Measurements from ENCODE around the gene CD99. TPM values are rescaled to one million over a fixed set of nuclear protein-coding genes. Genes with fewer than 3 reads are reported as not detected.

CD99 gene
- total RNA-seq, 4 donors from 2014 or later = 285 to 421 (median 292) TPM

GRCh38 chrX:2700405-2701320 is 9.6 kb downstream of the CD99 start:
- H3K27ac ChIP-seq = peak overlapping the region in 2 of 4 donors; percentile 39 to 67
- no peak for ATAC-seq
- TF ChIP-seq POLR2AphosphoS5 (IDR thresholded peaks at IDR 0.05) (no peak), EP300 (IDR thresholded peaks at IDR 0.05) (no peak), POLR2A (IDR thresholded peaks at IDR 0.05) (no peak), CTCF (IDR thresholded peaks at IDR 0.05) (no peak)
- no peaks in the 10 kb centered on the region for H3K9me3 ChIP-seq
- H3K4me1 ChIP-seq = peaks cover 11 to 100% (median 36%) of the 10 kb centered on the region in 3 donors
- H3K4me3 ChIP-seq = no peak overlapping the region
- H3K27me3 ChIP-seq = no peaks in the 10 kb centered on the region
- peaks cover 0 to 6% of the 10 kb centered on the region in 2 donors for H3K36me3 ChIP-seq
- 97% methylated on average over 9 of the region's 9 CpGs for WGBS, 2 donors (ENCODE audit: low coverage in 1 of 2)

- Histone ChIP-seq H3K27me3 (no peaks in the 10 kb centered on the region), H3K4me1 (peaks cover 11 to 100% (median 35%) of the 10 kb centered on the region in 3 donors), H3K9me3 (no peaks in the 10 kb centered on the region), H3K4me3 (no peak overlapping the region), H3K27ac (peak overlapping the region in 2 of 4 donors; percentile 51 to 67), H3K36me3 (peaks cover 0 to 6% of the 10 kb centered on the region in 2 donors)
- WGBS, 2 donors (ENCODE audit: low coverage in 1 of 2) = 18 to 36% methylated on average over 3 to 4 of the region's 6 CpGs
- no peak for TF ChIP-seq POLR2AphosphoS5 (IDR thresholded peaks at IDR 0.05)
- no peak for TF ChIP-seq POLR2A (IDR thresholded peaks at IDR 0.05)
- TF ChIP-seq CTCF (IDR thresholded peaks at IDR 0.05) = no peak
- no peak for TF ChIP-seq EP300 (IDR thresholded peaks at IDR 0.05)
- no peak for ATAC-seq
Observed at GRCh38 chrX:2701600-2701999, 10.5 kb downstream of the CD99 start.

GRCh38 chrX:2703991-2704369 is 12.9 kb downstream of the CD99 start:
- Histone ChIP-seq H3K36me3 (peaks cover 0 to 6% of the 10 kb centered on the region in 2 donors), H3K9me3 (no peaks in the 10 kb centered on the region), H3K4me1 (peaks cover 16 to 100% (median 40%) of the 10 kb centered on the region in 3 donors), H3K27ac (peak overlapping the region in 3 of 4 donors; percentile 38 to 67 (median 64)), H3K27me3 (no peaks in the 10 kb centered on the region), H3K4me3 (peak overlapping the region in 1 of 2 donors; percentile 6)
- 37 to 53% methylated on average over 7 to 9 of the region's 14 CpGs for WGBS, 2 donors (ENCODE audit: low coverage in 1 of 2)
- ATAC-seq = peak; percentile 57
- no peak for TF ChIP-seq EP300 (IDR thresholded peaks at IDR 0.05)
- TF ChIP-seq POLR2AphosphoS5 (IDR thresholded peaks at IDR 0.05) = peak; percentile 89
- peak in 3 of 4 experiments; percentile 50 to 63 (median 54) for TF ChIP-seq CTCF (IDR thresholded peaks at IDR 0.05)

- H3K27me3 ChIP-seq = no peaks in the 10 kb centered on the region
- TF ChIP-seq POLR2AphosphoS5 (IDR thresholded peaks at IDR 0.05) (peak; percentile 96), POLR2A (IDR thresholded peaks at IDR 0.05) (no peak), CTCF (IDR thresholded peaks at IDR 0.05) (no peak)
- no peaks in the 10 kb centered on the region for H3K9me3 ChIP-seq
- H3K4me3 ChIP-seq = no peak overlapping the region
- peak; percentile 46 for ATAC-seq
- H3K4me1 ChIP-seq = peaks cover 16 to 100% (median 50%) of the 10 kb centered on the region in 3 donors
- H3K27ac ChIP-seq = peak overlapping the region in 3 of 4 donors; percentile 64 to 67 (median 67)
- peaks cover 0 to 3% of the 10 kb centered on the region in 2 donors for H3K36me3 ChIP-seq
- WGBS, 2 donors (ENCODE audit: low coverage in 1 of 2) = 59 to 65% methylated on average over 7 to 18 of the region's 18 CpGs
Observed at GRCh38 chrX:2705046-2705832, 14.1 kb downstream of the CD99 start.
